B cell (primary cell): Measurements from ENCODE around the gene LPCAT3. TPM values are rescaled to one million over a fixed set of nuclear protein-coding genes. Genes with fewer than 3 reads are reported as not detected.

Source experiments
- ATAC-seq: fragments of 200-7000 bp; cut with Tn5 transposase; one replicate; pipeline ENCODE4 v1.10.0; 2021; ENCODE audit warnings: low read depth, mild to moderate bottlenecking, moderate number of reproducible peaks, moderate library complexity
- CTCF ChIA-PET: fragments of 350-600 bp; sonication (Branson Sonifier 250); formaldehyde crosslinking; loops from one replicate; lab custom pipeline; 2021; ENCODE audit warnings: antibody characterized with exemption, inconsistent platforms; lab: Charles Lee
- POLR2A ChIA-PET: fragments of 350-600 bp; sonication (Branson Sonifier 250); formaldehyde crosslinking; loops from one replicate; lab custom pipeline; 2021; ENCODE audit warnings: antibody characterized with exemption; lab: Charles Lee
- DNase-seq: peaks from one replicate; pipeline ENCODE4 v3.0.0; 2013
- H2AFZ ChIP-seq: 2 replicates; pipeline ENCODE4 v1.6.1; 2012; ENCODE audit warnings: mild to moderate bottlenecking, low read depth, low read length; ENCODE audit not compliant: insufficient read depth, poor library complexity, severe bottlenecking
- H3K27ac ChIP-seq, 2 donors: 1 replicate in 1 of 2; 2 replicates in 1 of 2; pipeline ENCODE4 v1.5.1; 2012 to 2013; ENCODE audit warnings: low read length in 2 of 2, mild to moderate bottlenecking in 2 of 2, moderate library complexity in 1 of 2
- H3K27me3 ChIP-seq, 4 experiments: fragments of 200-600 bp in 1 of 4; sonication (generic) in 1 of 4; replicated peaks in 1 of 4; 1 replicate in 2 of 4; 2 replicates in 2 of 4; pipeline versions ENCODE4 v1.6.1 to v1.7.0; 2013 to 2016; ENCODE audit warnings: low read length in 3 of 4, mild to moderate bottlenecking in 2 of 4, mixed read lengths in 1 of 4, moderate library complexity in 1 of 4; ENCODE audit not compliant: insufficient read depth in 4 of 4, control insufficient read depth in 3 of 4; ENCODE audit errors: control extremely low read depth in 1 of 4
- H3K36me3 ChIP-seq, 2 experiments: replicated peaks in 1 of 2; 1 replicate in 1 of 2; 2 replicates in 1 of 2; pipeline versions ENCODE4 v1.6.1 to v1.7.1; 2013; ENCODE audit warnings: low read length in 1 of 2; ENCODE audit not compliant: insufficient read depth in 2 of 2, control insufficient read depth in 1 of 2; ENCODE audit errors: control extremely low read depth in 1 of 2, extremely low read depth in 1 of 2
- H3K4me1 ChIP-seq, 2 donors: fragments of 200-600 bp in 1 of 2; sonication (generic) in 1 of 2; 1 replicate in 1 of 2; 2 replicates in 1 of 2; pipeline versions ENCODE4 v1.5.1 to v1.6.1; 2013 to 2017; ENCODE audit warnings: low read length in 2 of 2; ENCODE audit not compliant: control insufficient read depth in 2 of 2, insufficient read depth in 2 of 2
- H3K4me2 ChIP-seq: replicated peaks from 2 replicates; pipeline ENCODE3; 2012; ENCODE audit warnings: mild to moderate bottlenecking, low read depth, low read length; ENCODE audit not compliant: poor library complexity, severe bottlenecking
- H3K4me3 ChIP-seq, 5 experiments: fragments of 200-600 bp in 1 of 5; sonication (generic) in 1 of 5; 1 replicate in 3 of 5; 2 replicates in 2 of 5; pipeline versions ENCODE4 v1.5.1 to v1.7.0; 2011 to 2016; ENCODE audit warnings: low read length in 4 of 5, mild to moderate bottlenecking in 4 of 5, low read depth in 2 of 5, control low read depth in 1 of 5, moderate library complexity in 1 of 5; ENCODE audit not compliant: insufficient read depth in 1 of 5; ENCODE audit errors: control extremely low read depth in 1 of 5, extremely low read depth in 1 of 5
- H3K79me2 ChIP-seq: fragments of 200-600 bp; sonication (generic); one replicate; pipeline ENCODE4 v1.6.0; 2016; ENCODE audit warnings: low read length; ENCODE audit not compliant: control insufficient read depth, insufficient read depth
- H3K9ac ChIP-seq: fragments of 200-600 bp; sonication (generic); 2 replicates; pipeline ENCODE4 v1.6.1; 2017; ENCODE audit warnings: mild to moderate bottlenecking, low read length, moderate library complexity
- H3K9me3 ChIP-seq, 3 donors: one replicate each; pipeline versions ENCODE4 v1.6.1 to v1.7.1; 2013; ENCODE audit warnings: low read length in 2 of 3; ENCODE audit not compliant: control insufficient read depth in 2 of 3, insufficient read depth in 1 of 3; ENCODE audit errors: control extremely low read depth in 1 of 3
- H4K20me1 ChIP-seq: 2 replicates; pipeline ENCODE4 v1.6.0; 2012; ENCODE audit warnings: mild to moderate bottlenecking, low read length; ENCODE audit not compliant: insufficient read depth, control insufficient read depth, poor library complexity, severe bottlenecking
- H3K27ac Mint-ChIP-seq: one replicate; pipeline ENCODE4 v1.8.0; 2021; ENCODE audit warnings: mixed read lengths
- H3K27me3 Mint-ChIP-seq: one replicate; pipeline ENCODE4 v1.8.0; 2021; ENCODE audit warnings: mixed read lengths
- H3K4me1 Mint-ChIP-seq: one replicate; pipeline ENCODE4 v1.8.0; 2021; ENCODE audit warnings: mixed read lengths
- H3K4me3 Mint-ChIP-seq: one replicate; pipeline ENCODE4 v1.8.0; 2021; ENCODE audit warnings: mixed read lengths
- H3K9me3 Mint-ChIP-seq: one replicate; pipeline ENCODE4 v1.8.0; 2022; ENCODE audit warnings: mixed read lengths; ENCODE audit not compliant: insufficient read depth
- EZH2 ChIP-seq: IDR thresholded peaks from 2 replicates; pipeline ENCODE4 v1.6.1; 2012; ENCODE audit warnings: borderline replicate concordance, low read depth, mild to moderate bottlenecking, moderate library complexity, low read length; ENCODE audit not compliant: insufficient read depth, poor library complexity, severe bottlenecking
- WGBS: methylation state at CpG from one replicate; pipeline ENCODE4 v1.1.5; 2013; ENCODE audit warnings: missing lambda C conversion rate; ENCODE audit not compliant: insufficient coverage; 5-methylcytosine and 5-hydroxymethylcytosine counted together
- intact Hi-C: fragments of 100-400 bp; cut with micrococcal nuclease; formaldehyde crosslinking; loops from one replicate; pipeline ENCODE4 v1.10.0; 2022
- polyA plus RNA-seq: library from polyadenylated mRNA; depleted of rRNA; stranded (reverse); fragments of >200 nt; gene quantifications from 2 replicates; pipeline ENCODE4 v1.2.3, GENCODE V29; 2012
- total RNA-seq, 2 donors: library from RNA; stranded (reverse); fragments of 120-200 nt in 1 of 2; gene quantifications; 1 replicate in 1 of 2; 2 replicates in 1 of 2; pipeline versions ENCODE4 v1.2.3 to v1.2.4, GENCODE V29; 2013 to 2022
- TF ChIP-seq, protein P1 (sequence below): fragments of 200-600 bp; IDR thresholded peaks from one replicate; pipeline ENCODE4 v1.8.0; 2022; ENCODE audit warnings: antibody characterized with exemption, mild to moderate bottlenecking

Gene LPCAT3
- total and polyA plus RNA-seq, 2 donors (not counting 1 experiment from before 2014, with no cell fraction given): 17.6 to 26.2 TPM

DNA sequence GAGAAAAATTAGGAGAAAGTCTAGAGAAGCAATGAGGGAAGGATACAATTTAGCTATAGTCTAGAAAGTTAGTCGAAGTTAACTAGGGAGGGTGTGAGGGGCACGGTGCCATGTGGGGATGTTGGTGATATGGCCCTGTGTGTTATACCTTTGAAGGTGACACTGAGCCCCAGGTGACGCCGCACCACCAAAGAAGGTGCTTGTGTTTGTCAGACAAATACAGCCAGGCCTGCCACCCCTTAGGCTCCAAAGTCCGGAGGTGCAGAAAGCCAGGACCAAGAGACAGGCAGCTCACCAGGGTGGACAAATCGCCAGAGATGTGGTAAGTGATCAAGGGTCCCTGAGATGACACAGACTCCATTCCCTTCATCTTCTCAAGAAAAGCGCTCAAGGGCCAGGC lies 43.3 kb upstream of the LPCAT3 start:
- CTCF ChIA-PET: no interaction called here
- no peak overlapping the region for H3K27ac Mint-ChIP-seq

DNA sequence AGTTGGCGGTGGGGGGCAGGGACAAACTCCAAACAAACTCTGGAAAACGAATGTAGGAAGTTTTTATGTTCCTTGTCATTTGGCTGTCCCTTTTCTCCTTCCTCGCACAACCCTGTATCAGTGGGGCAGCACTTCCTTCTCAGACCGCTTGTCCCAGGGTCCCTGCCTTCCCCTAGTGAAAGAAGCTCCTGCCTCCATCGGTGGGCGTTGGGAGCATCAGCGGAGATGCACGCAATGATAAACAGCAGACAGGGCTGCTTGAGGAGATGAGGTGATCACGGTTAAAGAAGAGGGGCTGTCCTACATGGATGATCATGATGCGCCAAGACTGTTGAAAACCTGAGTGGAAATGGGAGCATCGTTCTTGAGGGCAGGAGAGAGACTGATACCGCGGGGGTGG lies 42.9 kb upstream of the LPCAT3 start:
- H3K27me3 Mint-ChIP-seq: peaks cover 42% of the 10 kb centered on the region
- no peak for ATAC-seq
- no peaks in the 10 kb centered on the region for H3K79me2 ChIP-seq
- H3K4me3 Mint-ChIP-seq: no peak overlapping the region
- POLR2A ChIA-PET: no interaction called here
- TF ChIP-seq, protein P1, sequence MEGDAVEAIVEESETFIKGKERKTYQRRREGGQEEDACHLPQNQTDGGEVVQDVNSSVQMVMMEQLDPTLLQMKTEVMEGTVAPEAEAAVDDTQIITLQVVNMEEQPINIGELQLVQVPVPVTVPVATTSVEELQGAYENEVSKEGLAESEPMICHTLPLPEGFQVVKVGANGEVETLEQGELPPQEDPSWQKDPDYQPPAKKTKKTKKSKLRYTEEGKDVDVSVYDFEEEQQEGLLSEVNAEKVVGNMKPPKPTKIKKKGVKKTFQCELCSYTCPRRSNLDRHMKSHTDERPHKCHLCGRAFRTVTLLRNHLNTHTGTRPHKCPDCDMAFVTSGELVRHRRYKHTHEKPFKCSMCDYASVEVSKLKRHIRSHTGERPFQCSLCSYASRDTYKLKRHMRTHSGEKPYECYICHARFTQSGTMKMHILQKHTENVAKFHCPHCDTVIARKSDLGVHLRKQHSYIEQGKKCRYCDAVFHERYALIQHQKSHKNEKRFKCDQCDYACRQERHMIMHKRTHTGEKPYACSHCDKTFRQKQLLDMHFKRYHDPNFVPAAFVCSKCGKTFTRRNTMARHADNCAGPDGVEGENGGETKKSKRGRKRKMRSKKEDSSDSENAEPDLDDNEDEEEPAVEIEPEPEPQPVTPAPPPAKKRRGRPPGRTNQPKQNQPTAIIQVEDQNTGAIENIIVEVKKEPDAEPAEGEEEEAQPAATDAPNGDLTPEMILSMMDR: no peak
- TF ChIP-seq EZH2: no peak
- intact Hi-C loops: no loop called here
- no peaks in the 10 kb centered on the region for H3K9me3 ChIP-seq
- no peaks in the 10 kb centered on the region for H4K20me1 ChIP-seq
- H3K27ac ChIP-seq: no peak overlapping the region
- H3K4me1 Mint-ChIP-seq: no peaks in the 10 kb centered on the region
- H3K4me3 ChIP-seq: no peak overlapping the region
- H3K4me1 ChIP-seq: no peaks in the 10 kb centered on the region
- no peak overlapping the region for H2AFZ ChIP-seq
- WGBS: 91% methylated on average over 12 of the region's 13 CpGs
- CTCF ChIA-PET: no interaction called here
- no peaks in the 10 kb centered on the region for H3K36me3 ChIP-seq
- DNase-seq: no peak
- peaks cover 0 to 6% (median 0%) of the 10 kb centered on the region in 4 experiments for H3K27me3 ChIP-seq
- H3K9me3 Mint-ChIP-seq: no peaks in the 10 kb centered on the region
- H3K27ac Mint-ChIP-seq: no peak overlapping the region
- no peak overlapping the region for H3K4me2 ChIP-seq
- no peak overlapping the region for H3K9ac ChIP-seq

More for the DNA sequence above, 43.3 kb upstream of the LPCAT3 start:
- H3K4me3 ChIP-seq: no peak overlapping the region
- no peak overlapping the region for H3K4me3 Mint-ChIP-seq
- POLR2A ChIA-PET: no interaction called here
- WGBS: 100% methylated on average over 7 of the region's 7 CpGs
- H3K79me2 ChIP-seq: no peaks in the 10 kb centered on the region
- peaks cover 38% of the 10 kb centered on the region for H3K27me3 Mint-ChIP-seq
- H3K9ac ChIP-seq: no peak overlapping the region
- no peak overlapping the region for H2AFZ ChIP-seq
- ATAC-seq: no peak
- H3K9me3 Mint-ChIP-seq: no peaks in the 10 kb centered on the region
- H3K4me1 ChIP-seq: no peaks in the 10 kb centered on the region
- no peaks in the 10 kb centered on the region for H4K20me1 ChIP-seq
- no peak for TF ChIP-seq EZH2
- TF ChIP-seq, protein P1: no peak
- no peak overlapping the region for H3K27ac ChIP-seq
- H3K4me1 Mint-ChIP-seq: no peaks in the 10 kb centered on the region
- no peak overlapping the region for H3K4me2 ChIP-seq
- H3K9me3 ChIP-seq: no peaks in the 10 kb centered on the region
- no peak for DNase-seq
- H3K27me3 ChIP-seq: peaks cover 0 to 6% (median 0%) of the 10 kb centered on the region in 4 experiments
- H3K36me3 ChIP-seq: no peaks in the 10 kb centered on the region
- intact Hi-C loops: no loop called here
